ENCODE results near the gene ELN. TPM values are rescaled to one million over a fixed set of nuclear protein-coding genes. Genes with fewer than 3 reads are reported as not detected.

Gene ELN
- total RNA-seq, 1 donor from 2014 or later = 0.47 TPM

DNA sequence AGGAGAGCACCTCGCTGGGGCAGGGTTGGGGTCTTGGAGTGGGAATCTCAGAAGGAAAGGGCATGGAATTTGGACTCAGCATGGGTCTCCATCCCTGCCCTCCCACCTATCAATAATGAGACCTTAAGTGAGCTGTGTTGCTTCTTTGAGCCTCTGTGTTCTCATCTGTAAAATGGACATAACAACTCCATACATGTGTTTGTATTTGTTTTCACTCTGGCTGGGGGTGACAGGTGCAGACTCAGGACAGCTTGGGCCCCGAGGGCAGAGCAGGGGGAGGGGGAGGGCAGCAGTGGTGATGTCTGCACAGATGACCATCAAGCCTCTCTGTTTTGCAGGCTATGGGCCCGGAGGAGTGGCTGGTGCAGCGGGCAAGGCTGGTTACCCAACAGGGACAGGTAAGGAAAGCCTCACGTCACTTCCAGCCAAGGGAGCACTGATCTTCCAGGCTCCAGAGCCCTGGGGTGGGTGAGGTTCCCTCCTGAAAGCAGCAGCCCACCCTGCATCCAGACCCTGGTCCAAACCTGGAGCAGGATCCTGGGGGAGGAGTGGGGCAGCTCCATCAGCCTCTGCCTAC is 19.9 kb downstream of the ELN start:
- Histone ChIP-seq H3K9me3 (ENCODE audit: low read depth) (no peaks in the 10 kb centered on the region), H4K20me1 (ENCODE audit: low read depth) (no peaks in the 10 kb centered on the region), H3K36me3 (no peaks in the 10 kb centered on the region), H3K27me3 (no peaks in the 10 kb centered on the region), H3F3A (ENCODE audit: low read depth) (no peaks in the 10 kb centered on the region), H3K9ac (no peak overlapping the region), H3K4me3 (no peak overlapping the region), H3K4me2 (no peak overlapping the region), H3K79me2 (ENCODE audit: low read depth) (no peaks in the 10 kb centered on the region), H3K4me1 (peaks cover 11% of the 10 kb centered on the region), H3K27ac (no peak overlapping the region), H2AFZ (replicated peaks) (no peak overlapping the region)
- H3K27ac Mint-ChIP-seq = no peak overlapping the region
- H3K27me3 Mint-ChIP-seq (ENCODE audit: insufficient read depth, low read depth) = peaks cover 5% of the 10 kb centered on the region
- TF ChIP-seq EZH2 (IDR thresholded peaks at IDR 0.05) (no peak), CTCF (IDR thresholded peaks at IDR 0.05) (no peak), EZH2phosphoT487 (IDR thresholded peaks at IDR 0.05) (no peak)
- no peak overlapping the region for H3K4me3 Mint-ChIP-seq
- no peak for DNase-seq (ENCODE audit: low spot score)
- no peaks in the 10 kb centered on the region for H3K9me3 Mint-ChIP-seq
- H3K4me1 Mint-ChIP-seq = peaks cover 20% of the 10 kb centered on the region
- no peaks in the 10 kb centered on the region for H3K36me3 Mint-ChIP-seq

GRCh38 chr7:74048999-74049599 is 21.1 kb downstream of the ELN start:
- no peaks in the 10 kb centered on the region for H3K4me1 ChIP-seq
- no peaks in the 10 kb centered on the region for H3K36me3 ChIP-seq
- H4K20me1 ChIP-seq (ENCODE audit: low read depth) = no peaks in the 10 kb centered on the region
- Mint-ChIP-seq H3K4me1 (peaks cover 9% of the 10 kb centered on the region), H3K27me3 (ENCODE audit: insufficient read depth, low read depth) (peaks cover 3% of the 10 kb centered on the region), H3K27ac (no peak overlapping the region), H3K36me3 (no peaks in the 10 kb centered on the region), H3K4me3 (no peak overlapping the region), H3K9me3 (no peaks in the 10 kb centered on the region)
- no peak for DNase-seq (ENCODE audit: low spot score)
- no peaks in the 10 kb centered on the region for H3F3A ChIP-seq (ENCODE audit: low read depth)
- H3K79me2 ChIP-seq (ENCODE audit: low read depth) = no peaks in the 10 kb centered on the region
- H3K9me3 ChIP-seq (ENCODE audit: low read depth) = no peaks in the 10 kb centered on the region
- H3K4me2 ChIP-seq = no peak overlapping the region
- H2AFZ ChIP-seq (replicated peaks) = no peak overlapping the region
- H3K9ac ChIP-seq = no peak overlapping the region
- H3K4me3 ChIP-seq = no peak overlapping the region
- TF ChIP-seq EZH2phosphoT487 (IDR thresholded peaks at IDR 0.05) (no peak), EZH2 (IDR thresholded peaks at IDR 0.05) (no peak), CTCF (IDR thresholded peaks at IDR 0.05) (no peak)
- H3K27ac ChIP-seq = no peak overlapping the region
- no peaks in the 10 kb centered on the region for H3K27me3 ChIP-seq

DNA sequence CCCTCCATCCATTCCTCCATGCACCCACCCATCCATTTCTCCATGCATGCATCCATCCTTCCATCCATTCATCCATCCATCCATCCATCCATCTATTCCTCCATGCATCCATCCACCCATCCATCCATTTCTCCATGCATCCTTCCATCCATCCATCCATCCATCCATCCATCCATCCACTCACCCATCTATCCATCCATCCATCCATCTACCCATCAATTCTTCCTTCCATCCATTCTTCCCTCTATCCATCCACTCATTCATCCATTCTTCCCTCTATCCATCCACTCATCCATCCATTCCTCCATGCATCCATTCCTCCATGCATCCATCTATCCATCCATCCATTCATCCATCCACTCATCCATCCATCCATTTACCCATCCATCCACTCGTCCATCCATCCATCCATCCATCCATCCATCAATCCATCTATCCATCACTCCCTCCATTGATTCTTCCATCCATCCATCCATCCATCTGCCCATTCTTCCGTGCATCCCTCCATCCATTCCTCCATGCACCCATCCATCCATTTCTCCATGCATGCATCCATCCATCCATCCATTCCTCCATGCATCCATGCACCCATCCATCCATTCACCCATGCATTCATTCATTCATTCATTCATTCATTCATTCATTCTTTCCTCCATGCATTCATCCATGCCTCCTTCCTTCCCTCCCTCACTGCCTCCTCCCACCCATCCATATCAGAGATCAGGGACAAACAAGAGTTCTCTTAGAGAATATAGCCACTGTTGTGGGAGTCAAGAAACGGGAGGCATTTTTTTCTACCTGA is 22.2 kb downstream of the ELN start:
- Histone ChIP-seq H3K4me2 (no peak overlapping the region), H2AFZ (replicated peaks) (no peak overlapping the region), H3K4me1 (no peaks in the 10 kb centered on the region), H3K27ac (no peak overlapping the region), H3K4me3 (no peak overlapping the region), H3K9ac (no peak overlapping the region), H3K27me3 (no peaks in the 10 kb centered on the region), H3F3A (ENCODE audit: low read depth) (no peaks in the 10 kb centered on the region), H3K79me2 (ENCODE audit: low read depth) (no peaks in the 10 kb centered on the region), H3K36me3 (no peaks in the 10 kb centered on the region), H3K9me3 (ENCODE audit: low read depth) (no peaks in the 10 kb centered on the region), H4K20me1 (ENCODE audit: low read depth) (no peaks in the 10 kb centered on the region)
- no peak for TF ChIP-seq EZH2phosphoT487 (IDR thresholded peaks at IDR 0.05)
- no peak for TF ChIP-seq CTCF (IDR thresholded peaks at IDR 0.05)
- TF ChIP-seq EZH2 (IDR thresholded peaks at IDR 0.05) = no peak
- H3K4me3 Mint-ChIP-seq = no peak overlapping the region
- no peaks in the 10 kb centered on the region for H3K9me3 Mint-ChIP-seq
- H3K36me3 Mint-ChIP-seq = no peaks in the 10 kb centered on the region
- no peaks in the 10 kb centered on the region for H3K4me1 Mint-ChIP-seq
- H3K27me3 Mint-ChIP-seq (ENCODE audit: insufficient read depth, low read depth) = peaks cover 3% of the 10 kb centered on the region
- DNase-seq (ENCODE audit: low spot score) = no peak
- H3K27ac Mint-ChIP-seq = no peak overlapping the region
